Dedifferentiated amniotic fluid mesenchymal stem cell (primary cell): ENCODE data around the gene BMP4.
"Not testable (repeated sequence)": the region's sequence is repeated elsewhere in the genome, so short reads cannot be mapped to it uniquely, and the experiment has no call there.

Experiments
- DNase-seq: peaks from one replicate; pipeline ENCODE4 v3.0.0-alpha.2; 2016; ENCODE audit errors: extremely low spot score

BMP4 gene

DNA sequence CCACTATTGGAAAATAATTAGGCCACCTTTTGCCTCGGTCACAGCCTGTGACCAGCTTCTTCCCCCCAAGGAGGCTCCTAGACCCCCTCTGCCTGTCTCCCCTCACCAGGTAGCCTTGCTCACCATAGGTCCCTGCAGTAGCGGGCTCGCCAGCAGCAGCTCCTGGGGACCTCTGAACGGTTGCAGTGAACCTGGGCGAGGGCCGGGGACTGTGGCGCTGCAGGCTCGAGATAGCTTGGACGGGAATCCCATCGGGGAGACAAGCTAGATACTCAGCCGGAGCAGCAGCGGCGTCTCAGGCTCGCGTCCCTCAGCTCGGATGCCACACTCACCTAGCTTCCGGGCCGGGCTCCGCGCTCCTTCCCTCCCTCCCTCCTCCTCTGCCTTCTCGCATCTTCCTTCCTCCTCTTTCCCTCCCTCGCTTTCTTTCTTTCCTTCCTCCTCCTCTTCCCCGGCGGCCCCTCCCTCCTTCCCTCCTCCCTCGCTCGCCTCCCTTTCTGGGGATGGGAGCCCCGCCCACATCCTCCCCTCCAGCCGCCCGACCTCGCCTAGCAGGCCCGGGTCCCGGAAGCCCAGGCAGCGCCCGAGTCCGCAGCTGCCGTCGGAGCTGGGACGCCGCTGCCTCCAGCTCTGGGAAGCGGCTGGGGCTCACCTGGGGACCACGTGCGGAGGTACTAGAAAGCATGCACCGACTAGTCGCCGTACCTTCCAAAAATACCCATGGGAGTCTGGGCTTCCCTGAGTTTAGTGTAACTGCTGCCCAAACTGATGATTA, at the start of gene BMP4:
Gene BMP4, minus strand, starts transcription at position 399 of the 775 bp plus-strand sequence. CDS start 4,603 bp downstream, outside the sequence.
- DNase-seq: no peak

DNA sequence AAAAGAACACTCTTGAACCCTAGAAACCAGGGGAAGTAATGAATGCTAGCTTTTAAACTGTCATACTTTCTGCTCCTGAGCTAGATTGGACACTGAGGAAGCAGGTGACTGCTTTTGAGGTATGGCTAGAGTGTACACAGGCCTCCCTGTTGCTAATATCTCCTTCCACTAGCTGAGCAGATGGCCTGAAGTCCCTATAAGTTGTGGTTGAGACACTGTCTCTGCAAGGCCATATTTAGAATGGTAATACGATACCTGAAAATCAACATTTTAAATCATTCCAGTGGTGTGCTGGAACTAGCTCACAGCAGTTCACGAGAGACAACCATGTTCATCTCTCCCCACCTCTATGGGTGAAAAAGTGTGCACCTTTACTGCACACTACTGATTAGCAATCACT, 46.4 kb upstream of the BMP4 start:
- no peak for DNase-seq

DNA sequence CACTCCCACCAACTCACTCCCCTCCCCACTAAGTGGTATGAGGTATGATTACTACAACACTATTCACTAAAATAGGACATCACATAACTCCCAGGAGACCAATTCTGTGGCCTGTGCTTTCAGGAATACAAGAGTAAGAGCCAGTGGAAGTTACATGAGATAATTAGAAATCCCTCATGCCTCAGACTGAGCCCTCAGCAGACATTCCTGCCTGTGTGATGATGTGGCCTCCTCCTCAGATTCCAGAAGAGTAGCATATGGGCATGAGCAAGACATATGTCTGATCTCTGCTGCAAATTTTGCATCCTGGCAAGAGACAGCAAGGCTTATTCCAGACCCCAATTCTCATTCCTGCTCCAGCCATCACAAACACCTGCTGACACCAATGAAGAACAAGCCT, 46.0 kb upstream of the BMP4 start:
- DNase-seq: peak; percentile 67

DNA sequence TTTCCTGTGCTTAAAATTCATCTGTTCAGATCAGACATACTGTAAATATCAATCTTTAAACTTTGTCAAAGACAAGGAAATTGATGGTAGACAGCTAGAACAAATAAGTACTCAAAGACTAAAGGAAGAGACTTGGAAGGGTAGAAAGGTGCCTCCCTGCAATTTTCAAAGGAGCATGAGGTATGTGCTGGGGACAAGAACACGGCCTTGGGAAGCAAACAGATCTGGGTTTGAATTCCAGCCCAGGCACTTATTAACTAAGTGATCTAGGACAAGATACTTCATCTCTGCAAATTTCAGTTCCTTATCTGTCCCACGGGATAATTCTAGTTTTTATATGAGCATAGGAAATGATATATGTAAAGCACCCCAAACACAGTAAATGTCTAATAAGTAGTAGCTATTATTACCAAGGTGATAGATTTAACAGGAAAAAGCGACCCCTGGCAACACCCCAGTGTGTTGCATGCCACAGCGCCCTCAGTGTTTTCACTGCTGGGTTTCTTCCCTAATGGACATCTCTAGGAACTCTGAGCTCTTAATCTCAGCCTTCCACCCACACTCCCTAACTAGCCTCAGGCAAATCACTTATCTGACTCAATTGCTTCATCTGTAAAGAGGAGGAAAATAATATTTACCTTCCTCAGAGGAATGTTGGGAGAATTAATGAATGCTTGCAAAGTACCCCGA, 44.7 kb upstream of the BMP4 start:
- DNase-seq: no peak

DNA sequence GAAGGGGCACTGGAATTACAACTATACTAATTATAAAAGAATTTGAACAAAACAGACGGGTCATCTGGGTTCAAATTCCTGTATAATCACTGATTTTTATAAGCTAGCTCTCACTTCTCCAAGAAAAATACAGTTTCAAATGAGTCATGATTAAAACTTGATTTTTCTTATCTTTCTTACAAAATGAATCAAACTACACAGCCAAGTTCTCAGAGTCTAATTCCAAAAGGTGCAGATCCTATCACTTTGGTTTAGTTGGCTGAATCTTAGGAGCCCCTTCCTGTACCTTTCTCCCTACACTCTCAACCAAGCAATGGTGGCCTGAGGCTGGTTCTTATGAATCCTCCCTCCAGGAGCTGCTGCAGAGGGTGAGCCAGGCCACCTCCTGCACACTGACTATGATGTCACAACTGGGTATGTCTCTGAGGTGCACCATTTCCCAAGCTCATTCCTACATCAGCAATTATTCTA, 43.8 kb upstream of the BMP4 start:
- DNase-seq: no peak

DNA sequence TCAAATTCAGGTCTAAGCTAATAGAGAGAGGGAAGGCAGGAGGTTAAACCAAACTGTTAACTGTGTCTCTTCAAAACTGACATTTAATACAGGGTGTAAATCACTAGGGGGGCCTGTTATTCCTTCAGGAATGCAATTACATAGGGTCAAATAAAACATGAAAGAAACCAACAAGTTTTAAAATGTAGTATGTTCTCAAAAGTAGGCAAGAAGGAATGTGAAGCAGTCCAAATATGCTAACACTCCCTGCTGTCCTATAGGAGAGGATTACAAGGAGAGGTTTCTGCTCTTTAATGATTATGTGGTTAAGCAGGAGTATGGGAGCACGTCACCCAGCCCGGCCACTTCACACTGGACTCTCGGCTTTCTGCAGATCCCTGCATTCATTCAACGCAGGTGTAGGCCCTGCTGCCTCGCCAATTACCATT, 42.5 kb upstream of the BMP4 start:
- DNase-seq: peak; percentile 78

DNA sequence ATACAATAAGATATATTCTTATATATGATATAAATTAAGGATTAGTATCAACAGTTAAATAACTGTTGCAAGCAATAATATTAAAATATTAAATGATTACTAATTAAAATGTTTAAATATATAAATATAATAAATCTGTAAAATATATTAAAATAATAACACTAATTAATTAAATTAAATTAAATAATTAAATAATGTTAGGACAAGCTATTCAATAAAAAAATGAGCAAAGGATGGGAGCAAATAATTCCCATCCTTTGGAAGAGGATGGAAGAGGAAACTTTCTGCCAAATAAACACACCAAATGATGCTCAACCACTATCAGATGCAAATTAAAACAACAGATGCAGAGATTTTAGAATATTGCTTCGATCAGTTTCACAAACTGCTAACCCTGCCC, 39.4 kb upstream of the BMP4 start:
- DNase-seq: no peak

DNA sequence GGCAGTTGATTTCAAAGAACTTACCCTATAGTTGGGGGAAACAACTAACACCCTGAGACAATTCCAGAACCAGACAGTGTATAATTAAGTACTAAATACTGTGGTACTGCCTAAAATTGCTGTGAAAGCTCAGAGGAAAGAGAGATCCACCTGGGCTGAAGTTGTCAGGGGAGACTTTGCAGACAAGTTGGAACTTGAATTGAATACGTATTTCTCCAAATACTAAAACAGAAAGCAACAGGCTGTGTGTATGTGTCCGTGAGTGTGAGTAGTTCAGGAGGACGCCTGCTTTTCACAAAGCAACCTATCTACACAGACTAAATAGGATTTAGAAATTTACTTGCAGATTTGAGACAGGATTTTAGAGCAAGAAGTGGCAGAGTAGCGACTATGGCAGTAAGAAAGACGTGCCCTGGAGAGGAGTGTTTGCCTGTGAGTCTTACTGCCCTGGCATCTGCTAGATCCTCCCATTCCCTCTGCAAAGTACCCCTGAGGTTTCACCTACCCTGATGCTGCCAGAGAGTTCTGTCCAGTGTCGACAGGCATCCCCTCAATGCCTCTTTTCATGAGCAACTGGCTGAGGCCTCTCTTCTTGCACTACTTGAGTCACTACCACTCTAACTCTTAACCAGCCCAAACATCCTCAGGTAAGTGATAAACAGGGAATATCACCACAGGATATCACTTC, 37.4 kb upstream of the BMP4 start:
- DNase-seq: no peak

DNA sequence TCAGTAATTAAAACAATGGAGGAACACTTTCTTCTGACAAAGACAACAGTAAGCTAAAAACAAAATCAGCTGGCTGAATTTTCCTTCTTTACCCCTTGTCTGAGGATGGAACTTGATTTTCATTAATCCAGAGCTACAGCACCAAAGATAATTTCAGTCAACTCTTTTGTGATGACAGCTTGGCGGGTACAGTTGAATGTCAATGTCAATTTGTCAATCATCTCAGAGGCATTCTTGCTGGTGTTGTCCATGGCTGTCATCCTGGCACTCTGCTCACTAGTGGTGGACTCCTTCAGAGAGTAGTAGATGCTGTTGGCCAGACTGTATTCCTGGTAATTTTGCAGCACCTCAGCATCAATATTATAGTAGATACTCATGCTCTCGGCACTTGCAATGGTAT, 34.4 kb upstream of the BMP4 start:
- DNase-seq: no peak

DNA sequence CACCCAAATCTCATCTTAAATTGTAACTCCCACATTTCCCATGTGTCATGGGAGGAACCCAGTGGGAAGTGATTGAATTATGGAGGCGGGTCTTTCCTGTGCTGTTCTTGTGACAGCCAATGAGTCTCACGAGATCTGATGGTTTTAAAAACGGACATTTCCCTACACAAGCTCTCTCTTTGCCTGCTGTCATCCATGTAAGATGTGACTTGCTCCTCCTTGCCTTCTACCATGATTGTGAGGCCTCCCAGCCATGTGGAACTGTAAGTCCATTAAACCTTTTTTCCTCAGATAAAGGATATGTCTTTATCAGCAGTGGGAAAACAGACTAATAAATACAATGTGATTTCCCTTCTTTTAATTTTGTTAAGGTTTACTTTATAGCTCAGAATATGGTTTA, 30.1 kb upstream of the BMP4 start:
- DNase-seq: not testable (repeated sequence)

DNA sequence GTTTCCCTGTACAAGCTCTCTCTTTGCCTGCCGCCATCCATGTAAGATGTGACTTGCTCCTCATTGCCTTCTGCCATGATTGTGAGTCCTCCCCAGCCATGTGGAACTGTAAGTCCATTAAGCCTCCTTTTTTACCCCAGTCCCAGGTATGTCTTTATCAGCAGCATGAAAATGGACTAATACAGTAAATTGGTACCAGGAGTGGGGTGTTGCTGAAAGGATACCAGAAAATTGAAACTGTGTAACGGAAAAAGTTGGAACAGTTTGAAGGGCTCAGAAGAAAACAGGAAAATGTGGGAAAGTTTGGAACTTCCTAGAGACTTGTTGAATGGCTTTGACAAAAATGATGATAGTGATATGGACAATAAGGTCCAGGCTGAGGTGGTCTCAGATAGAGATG, 28.3 kb upstream of the BMP4 start:
- not testable (repeated sequence) for DNase-seq

DNA sequence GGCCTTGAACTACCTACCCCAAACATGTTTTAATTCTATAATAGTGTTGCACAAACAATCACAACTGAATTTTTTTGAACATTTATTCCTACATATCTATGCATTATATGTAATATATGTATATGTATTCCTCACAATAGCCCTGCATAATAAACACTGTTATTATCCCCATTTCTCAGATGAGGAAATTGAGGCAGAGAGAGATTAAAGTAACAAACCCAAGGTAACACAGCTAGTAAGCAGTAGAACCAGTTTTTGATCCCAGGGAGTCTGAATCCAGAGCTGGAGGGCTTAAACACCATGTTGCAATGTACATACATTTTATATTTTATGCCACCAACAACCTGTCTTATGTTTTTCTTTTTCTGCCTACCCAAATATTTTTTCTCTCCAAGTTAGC, 26.5 kb upstream of the BMP4 start:
- no peak for DNase-seq

DNA sequence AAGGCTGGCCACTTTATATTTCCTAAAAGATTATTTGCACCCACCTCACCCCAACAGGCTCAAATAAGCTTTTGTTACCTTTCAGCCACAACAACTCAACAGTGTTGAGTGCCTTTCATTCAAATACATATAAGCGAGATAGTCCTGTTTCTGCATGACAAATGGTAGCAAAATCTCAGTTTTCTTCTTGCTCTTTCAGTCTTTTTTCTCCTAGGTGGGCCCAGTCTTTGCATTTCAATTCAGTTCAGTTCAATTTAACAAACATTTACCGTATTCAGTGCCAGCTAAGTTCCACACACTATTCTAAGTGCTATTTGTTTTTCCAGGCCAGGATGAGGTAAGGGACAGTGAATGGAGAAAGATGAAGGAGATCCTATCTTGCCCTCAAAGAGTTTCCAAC, 25.9 kb upstream of the BMP4 start:
- DNase-seq: no peak

DNA sequence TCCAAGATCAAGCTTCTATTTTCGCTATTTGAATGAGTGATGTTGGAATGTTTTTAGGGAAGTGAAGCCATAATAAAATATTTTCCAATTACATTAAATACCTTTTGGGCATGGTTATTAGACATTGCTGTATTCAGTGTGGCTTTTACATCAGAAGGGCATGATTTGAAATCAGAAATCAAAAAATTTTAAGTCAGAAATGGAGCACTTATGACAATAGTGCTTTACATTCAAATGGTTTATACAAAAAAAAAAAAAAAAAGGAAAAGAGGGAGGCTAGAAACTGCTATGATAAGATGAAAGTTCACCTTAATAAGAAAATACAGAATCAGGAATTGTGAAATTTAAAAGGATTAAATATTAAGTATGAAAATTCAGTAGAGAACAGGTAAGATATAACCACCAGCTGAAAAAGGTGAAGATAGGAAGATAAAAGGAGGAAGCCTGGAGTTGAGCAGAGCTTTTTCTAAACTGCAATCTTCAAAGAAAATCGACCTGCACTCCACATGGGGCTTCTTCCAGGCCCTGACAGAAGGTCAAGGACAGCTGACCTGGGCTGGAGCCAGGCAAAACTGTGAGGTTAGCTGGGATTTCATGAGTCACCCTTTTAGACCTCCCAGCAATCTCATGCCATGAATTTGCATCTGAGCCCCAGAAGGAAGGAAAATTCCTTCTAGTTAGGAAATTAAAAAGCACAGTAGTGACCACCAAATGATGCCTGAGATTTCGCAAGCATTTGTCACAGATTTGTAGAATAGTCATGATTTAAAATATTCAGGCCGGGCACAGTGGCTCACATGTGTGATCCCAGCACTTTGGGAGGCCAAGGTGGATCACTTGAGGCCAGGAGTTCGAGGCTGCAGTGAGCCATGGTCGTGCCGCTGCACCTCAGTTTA, 23.4 kb upstream of the BMP4 start:
- peak; percentile 26 for DNase-seq

DNA sequence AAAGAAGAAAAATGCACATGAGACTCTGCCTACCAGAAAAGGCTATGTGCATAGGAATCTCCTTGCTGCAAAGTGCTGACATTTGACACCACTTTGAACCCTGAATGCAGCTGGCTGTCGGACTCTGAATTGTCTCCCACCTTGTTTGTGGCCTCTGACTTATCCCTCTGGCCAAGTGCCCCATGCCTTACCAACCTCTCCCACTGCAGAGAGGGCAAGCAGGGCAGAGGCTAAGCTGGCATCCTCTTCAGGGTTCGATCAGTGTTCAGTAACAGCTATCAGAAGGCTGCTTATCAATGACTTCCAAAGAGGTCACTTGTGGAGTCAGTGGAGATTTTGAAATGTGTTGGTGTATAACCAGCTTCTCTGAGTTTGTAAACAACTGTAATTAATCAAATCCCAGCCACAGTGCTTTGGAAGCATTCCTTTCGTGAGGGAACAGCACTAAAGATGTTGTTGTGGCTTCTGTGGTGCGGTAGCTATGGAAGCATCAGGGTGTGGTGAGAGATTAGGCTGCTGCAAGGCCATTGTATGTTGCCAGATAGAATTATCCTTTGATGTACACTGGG, 22.6 kb upstream of the BMP4 start:
- no peak for DNase-seq

DNA sequence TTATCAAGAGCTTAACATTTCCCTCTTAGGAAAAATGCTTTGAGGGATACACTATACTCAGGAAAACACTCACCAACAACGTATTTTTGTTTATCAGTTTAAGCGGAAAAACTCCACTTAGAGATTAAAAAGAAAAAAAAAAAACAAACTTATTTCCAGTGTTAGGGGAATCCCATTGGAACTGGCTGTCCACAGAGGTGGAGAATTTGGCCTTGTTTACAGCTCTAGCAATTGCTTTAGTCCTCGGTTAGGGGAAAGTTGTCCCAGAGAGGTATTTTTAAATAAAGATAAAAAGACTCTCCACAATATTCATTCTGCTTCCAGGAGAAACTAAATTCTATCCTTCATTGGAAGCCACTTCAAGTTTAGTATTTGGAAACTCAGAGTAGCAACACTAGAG, 21.6 kb upstream of the BMP4 start:
- no peak for DNase-seq

DNA sequence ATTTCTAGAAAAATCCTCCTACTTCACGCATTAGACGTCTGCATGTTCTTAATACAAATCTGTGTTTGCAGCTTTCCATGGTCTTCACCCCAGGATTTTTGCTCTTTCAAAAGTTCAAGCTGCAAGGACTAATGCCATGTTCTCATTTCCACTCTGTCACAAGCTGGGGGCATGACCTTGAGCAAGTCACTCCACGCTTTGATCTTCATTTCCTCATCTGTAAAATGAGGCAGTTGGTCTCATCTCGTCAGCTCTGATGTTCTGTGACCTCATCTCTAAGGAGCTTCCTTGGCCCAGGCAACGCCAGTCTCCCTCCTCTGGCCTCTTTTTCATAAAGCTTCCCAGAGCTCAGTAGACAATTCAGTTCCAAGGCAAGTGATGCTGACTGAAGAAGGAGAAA, 18.8 kb upstream of the BMP4 start:
- no peak for DNase-seq

DNA sequence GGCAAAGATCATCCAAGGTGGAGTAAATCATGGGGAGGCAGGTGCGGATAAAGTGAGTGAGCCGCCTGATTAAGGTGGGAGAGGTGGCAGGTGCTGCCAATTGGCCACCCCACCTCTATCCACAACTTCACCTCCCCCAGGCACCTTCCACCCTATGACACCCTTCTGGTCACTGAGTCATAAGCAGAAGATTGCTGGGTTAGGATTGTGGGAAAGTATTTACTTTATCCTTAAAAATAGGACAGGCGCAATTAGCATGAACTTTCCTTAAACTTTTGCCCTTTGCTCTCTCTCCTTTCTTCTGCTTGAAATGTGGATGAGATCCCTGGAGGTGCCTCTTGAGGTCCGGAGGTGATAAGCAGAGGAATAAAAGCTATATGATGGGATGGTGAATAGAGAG, 14.9 kb upstream of the BMP4 start:
- no peak for DNase-seq

DNA sequence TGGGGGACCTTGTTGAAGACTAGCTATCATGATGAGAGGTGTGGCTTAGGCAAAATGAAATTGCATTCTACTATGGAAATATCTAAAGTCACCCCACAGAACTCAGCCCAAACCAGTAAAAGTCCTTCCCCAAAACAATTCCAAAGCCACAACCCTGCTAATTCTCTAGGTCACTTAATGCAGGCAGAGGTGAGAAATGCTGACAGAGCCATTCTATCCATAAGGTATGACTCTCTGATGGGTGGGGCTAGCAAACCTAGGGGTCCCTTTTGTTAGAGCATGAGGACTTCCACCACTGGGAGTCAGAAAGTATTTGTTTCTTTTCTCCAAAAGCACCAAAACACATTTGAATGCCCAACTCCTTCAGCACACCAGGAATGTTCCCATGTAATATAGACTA, 12.7 kb upstream of the BMP4 start:
- no peak for DNase-seq

DNA sequence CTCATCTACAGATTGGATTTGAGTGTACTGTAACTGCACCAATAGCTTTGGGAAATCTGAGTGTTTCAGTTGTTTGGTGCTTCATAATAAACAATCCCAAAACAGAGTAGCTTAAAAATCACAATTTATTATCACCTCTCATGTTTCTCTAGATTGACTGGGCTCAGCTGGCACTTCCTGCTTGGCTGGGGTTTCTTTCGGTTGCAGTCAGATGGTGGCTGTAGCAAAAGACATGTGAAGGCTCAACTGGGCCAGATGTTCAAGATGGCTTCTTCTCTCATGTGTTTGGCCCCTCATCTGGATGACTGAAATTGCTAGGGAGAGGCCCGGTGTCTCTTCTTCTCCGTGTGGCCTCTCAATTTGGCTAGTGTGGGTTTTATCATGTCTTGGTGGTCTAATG, 12.1 kb upstream of the BMP4 start:
- DNase-seq: no peak

DNA sequence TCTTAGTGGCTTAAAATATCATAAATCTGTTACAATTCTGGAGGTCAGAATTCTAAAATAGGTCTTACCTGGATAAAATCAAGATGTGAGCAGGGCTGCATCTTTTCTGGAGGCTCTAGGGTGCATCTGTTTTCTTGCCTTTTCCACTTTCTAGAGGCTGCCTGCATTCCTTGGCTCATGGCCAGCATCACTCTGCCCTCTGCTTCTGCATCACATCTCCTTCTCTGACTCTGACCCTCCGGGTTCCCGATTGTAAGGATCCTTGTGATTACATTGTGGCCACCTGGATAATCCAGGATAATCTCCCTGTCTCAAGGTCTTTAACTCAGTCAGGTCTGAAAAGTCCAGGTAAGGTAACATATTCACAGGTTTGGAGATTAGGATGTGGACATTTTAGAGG, 11.0 kb upstream of the BMP4 start:
- no peak for DNase-seq
